BE2C (cell line): ENCODE results near the gene TSPOAP1. TPM values are rescaled to one million over a fixed set of nuclear protein-coding genes. Genes with fewer than 3 reads are reported as not detected.

Source experiments
- DNase-seq: peaks from one replicate; pipeline ENCODE4 v3.0.0-alpha.2; 2020
- H3K27me3 ChIP-seq: fragments of 250-450 bp; sonication (Bioruptor Pico); 2 replicates; pipeline ENCODE4 v1.5.1; 2020; ENCODE audit warnings: mild to moderate bottlenecking
- H3K36me3 ChIP-seq: fragments of 250-450 bp; sonication (Bioruptor Pico); 2 replicates; pipeline ENCODE4 v1.5.1; 2020; ENCODE audit warnings: mild to moderate bottlenecking
- H3K4me1 ChIP-seq: fragments of 250-450 bp; sonication (Bioruptor Pico); 2 replicates; pipeline ENCODE4 v1.5.1; 2020
- H3K4me3 ChIP-seq: 2 replicates; pipeline ENCODE4 v1.5.1; 2011; ENCODE audit warnings: low read depth, low read length
- H3K9me3 ChIP-seq: fragments of 250-450 bp; sonication (Bioruptor Pico); 2 replicates; pipeline ENCODE4 v1.5.1; 2020
- polyA plus RNA-seq: library from polyadenylated mRNA; unstranded; fragments of >200 nt; gene quantifications from one replicate; pipeline ENCODE4 v1.2.1, GENCODE V29; 2012; ENCODE audit warnings: low read depth, missing spikeins; ENCODE audit not compliant: insufficient read length, insufficient read depth
- TF ChIP-seq, protein P1 (sequence below): IDR thresholded peaks from 2 replicates; pipeline ENCODE4 v1.5.1; 2012; ENCODE audit warnings: mild to moderate bottlenecking, low read depth, low read length

Gene TSPOAP1
- polyA plus RNA-seq: 3.1 TPM

DNA sequence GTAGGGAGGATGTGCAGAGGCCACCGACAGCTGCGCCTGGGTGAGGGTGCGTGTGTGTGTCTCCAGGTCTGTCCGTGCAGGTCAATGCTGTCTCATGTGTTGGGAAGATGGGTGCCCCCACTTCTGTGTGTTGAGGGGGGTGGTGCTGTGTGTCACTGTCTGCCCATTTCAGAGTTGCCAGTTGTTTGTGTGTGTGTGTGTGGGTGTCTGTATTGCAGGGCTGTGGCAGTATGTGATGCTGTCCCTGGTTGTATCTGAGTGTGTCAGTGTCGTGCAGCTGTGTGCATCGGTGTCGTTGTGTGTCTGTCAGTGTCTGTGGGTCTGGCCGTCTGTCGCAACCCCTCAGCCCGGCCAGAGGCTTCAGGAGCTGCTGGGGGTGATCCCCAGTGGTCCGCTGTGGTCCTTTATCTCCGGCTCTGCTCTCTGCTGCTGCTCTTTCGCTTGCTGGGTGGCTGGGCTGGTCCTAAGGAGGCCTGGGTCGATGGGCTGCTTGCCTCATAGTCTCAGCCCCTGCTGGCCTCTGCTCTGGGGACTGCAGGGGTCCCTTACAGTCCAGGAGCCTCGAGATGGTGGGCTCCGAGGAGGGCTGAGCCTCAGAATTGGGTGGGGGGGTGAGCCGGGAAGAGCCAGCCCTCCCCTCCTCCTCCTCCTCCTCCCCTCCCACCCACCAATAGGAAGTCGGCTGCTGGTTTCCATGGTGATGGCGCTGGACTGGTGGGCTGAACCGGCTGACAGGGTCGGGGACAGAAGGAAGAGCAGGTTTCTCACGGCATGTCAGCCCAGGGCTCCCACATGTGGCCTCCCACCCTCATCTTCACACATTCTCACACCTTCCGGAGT is at the start of gene TSPOAP1:
Gene TSPOAP1, minus strand, starts transcription at position 601 of the 840 bp plus-strand sequence. CDS start 875 bp downstream, outside the sequence.
- Histone ChIP-seq H3K27me3 (no peaks in the 10 kb centered on the region), H3K4me3 (peak within 1 kb of the TSS; percentile 57), H3K36me3 (no peaks in the 10 kb centered on the region), H3K9me3 (no peaks in the 10 kb centered on the region), H3K4me1 (peaks cover 11% of the 10 kb centered on the region)
- TF ChIP-seq, protein P1, sequence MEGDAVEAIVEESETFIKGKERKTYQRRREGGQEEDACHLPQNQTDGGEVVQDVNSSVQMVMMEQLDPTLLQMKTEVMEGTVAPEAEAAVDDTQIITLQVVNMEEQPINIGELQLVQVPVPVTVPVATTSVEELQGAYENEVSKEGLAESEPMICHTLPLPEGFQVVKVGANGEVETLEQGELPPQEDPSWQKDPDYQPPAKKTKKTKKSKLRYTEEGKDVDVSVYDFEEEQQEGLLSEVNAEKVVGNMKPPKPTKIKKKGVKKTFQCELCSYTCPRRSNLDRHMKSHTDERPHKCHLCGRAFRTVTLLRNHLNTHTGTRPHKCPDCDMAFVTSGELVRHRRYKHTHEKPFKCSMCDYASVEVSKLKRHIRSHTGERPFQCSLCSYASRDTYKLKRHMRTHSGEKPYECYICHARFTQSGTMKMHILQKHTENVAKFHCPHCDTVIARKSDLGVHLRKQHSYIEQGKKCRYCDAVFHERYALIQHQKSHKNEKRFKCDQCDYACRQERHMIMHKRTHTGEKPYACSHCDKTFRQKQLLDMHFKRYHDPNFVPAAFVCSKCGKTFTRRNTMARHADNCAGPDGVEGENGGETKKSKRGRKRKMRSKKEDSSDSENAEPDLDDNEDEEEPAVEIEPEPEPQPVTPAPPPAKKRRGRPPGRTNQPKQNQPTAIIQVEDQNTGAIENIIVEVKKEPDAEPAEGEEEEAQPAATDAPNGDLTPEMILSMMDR: no peak
- DNase-seq: peak; percentile 76

DNA sequence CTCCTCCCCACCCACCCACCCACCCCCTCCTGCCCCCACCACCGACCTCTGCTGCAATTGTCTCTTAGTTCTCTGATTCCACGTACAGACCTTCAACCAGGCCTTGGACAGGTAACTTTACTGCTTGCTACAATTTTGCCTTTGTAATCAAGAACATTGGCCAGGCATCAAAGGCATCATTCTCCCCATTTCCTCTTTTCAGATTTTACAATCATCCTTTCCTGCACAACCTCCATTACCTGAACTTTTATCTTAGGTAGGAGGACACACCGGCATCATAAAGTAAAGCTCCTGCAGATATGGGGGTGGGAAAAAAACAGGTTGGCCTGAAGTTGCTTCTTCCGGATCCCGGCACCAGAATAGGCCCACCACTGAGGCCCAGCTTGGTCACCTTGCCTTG is 49.1 kb upstream of the TSPOAP1 start:
- Histone ChIP-seq H3K27me3 (peaks cover 63% of the 10 kb centered on the region), H3K36me3 (no peaks in the 10 kb centered on the region), H3K4me3 (no peak overlapping the region), H3K9me3 (no peaks in the 10 kb centered on the region), H3K4me1 (no peaks in the 10 kb centered on the region)
- no peak for DNase-seq
- TF ChIP-seq, protein P1: no peak

GRCh38 chr17:58377093-58377601 is 48.6 kb upstream of the TSPOAP1 start:
- H3K27me3 ChIP-seq: peaks cover 58% of the 10 kb centered on the region
- TF ChIP-seq, protein P1: no peak
- no peaks in the 10 kb centered on the region for H3K36me3 ChIP-seq
- H3K4me3 ChIP-seq: no peak overlapping the region
- no peak for DNase-seq
- H3K9me3 ChIP-seq: no peaks in the 10 kb centered on the region
- H3K4me1 ChIP-seq: no peaks in the 10 kb centered on the region

GRCh38 chr17:58376472-58377000 is 47.9 kb upstream of the TSPOAP1 start:
- Histone ChIP-seq H3K9me3 (no peaks in the 10 kb centered on the region), H3K4me1 (no peaks in the 10 kb centered on the region), H3K36me3 (no peaks in the 10 kb centered on the region), H3K27me3 (peaks cover 54% of the 10 kb centered on the region), H3K4me3 (no peak overlapping the region)
- no peak for DNase-seq
- TF ChIP-seq, protein P1: no peak

GRCh38 chr17:58375811-58376210 is 47.2 kb upstream of the TSPOAP1 start:
- H3K27me3 ChIP-seq: peaks cover 56% of the 10 kb centered on the region

More at GRCh38 chr17:58375811-58376210, 47.2 kb upstream of the TSPOAP1 start:
- Histone ChIP-seq H3K4me1 (no peaks in the 10 kb centered on the region), H3K4me3 (no peak overlapping the region), H3K36me3 (no peaks in the 10 kb centered on the region), H3K9me3 (no peaks in the 10 kb centered on the region)
- TF ChIP-seq, protein P1: no peak
- DNase-seq: no peak
